ENCODE results near the gene DUSP11. TPM values are rescaled to one million over a fixed set of nuclear protein-coding genes. Genes with fewer than 3 reads are reported as not detected.

The DUSP11 gene
- total RNA-seq (2011; cell fraction: chromatin; rRNA removed; ENCODE audit: low replicate concordance) = 20.2 and 32.5 TPM in 2 replicates
- 16.7 and 18.5 TPM in 2 replicates for total RNA-seq (2011; cell fraction: nucleolus; rRNA removed)
- 19.1 and 27.0 TPM in 2 replicates for total RNA-seq (2011; cell fraction: nucleoplasm; rRNA removed)
- total RNA-seq (2014; rRNA removed) (23.6 and 33.1 TPM in 2 replicates), total RNA-seq (2014; rRNA removed; fragmentation: Illumina TruSeq; extraction: Trizol) (26.1 and 29.8 TPM in 2 replicates), total RNA-seq (2015; rRNA removed; fragmentation: Illumina TruSeq; extraction: Trizol) (26.7 and 29.3 TPM in 2 replicates), total RNA-seq (2021) (20.7 and 21.0 TPM in 2 replicates), polyA plus RNA-seq (2011; rRNA removed) (16.9 and 37.0 TPM in 2 replicates), polyA plus RNA-seq (2014; fragmentation: Illumina TruSeq; extraction: Trizol) (31.7 and 36.7 TPM in 2 replicates), polyA plus RNA-seq (2014; fragmentation: Nextera tagmentation; extraction: Ambion mirVana) (10 to 100 TPM; 67.7 to 79.8 TPM), polyA plus RNA-seq (2014; rRNA removed) (28.4 and 31.9 TPM in 2 replicates), polyA minus RNA-seq (2011; rRNA and poly(A)+ RNA removed) (10.7 and 15.5 TPM in 2 replicates), Bru-seq, nascent RNA (percentile 80 among the genes with signal in this experiment), BruChase-seq, experiment 1, labeled RNA remaining after a 2-hour chase (percentile 81 among the genes with signal in this experiment), BruChase-seq, experiment 2, labeled RNA remaining after a 6-hour chase (percentile 82 among the genes with signal in this experiment)
- polyA plus RNA-seq (2011; cell fraction: cytosol; rRNA removed) = 12.3 and 12.6 TPM in 2 replicates
- 8.4 and 8.9 TPM in 2 replicates for polyA plus RNA-seq (2011; cell fraction: nucleus; rRNA removed)
- polyA plus RNA-seq (2012) = 23.9 and 26.2 TPM in 2 replicates
- polyA minus RNA-seq (2011; cell fraction: cytosol; rRNA and poly(A)+ RNA removed) = 2.6 and 7.6 TPM in 2 replicates
- polyA minus RNA-seq (2011; cell fraction: nucleus; rRNA and poly(A)+ RNA removed) = 14.7 and 15.0 TPM in 2 replicates
- long read RNA-seq, experiment 1, transcript DUSP11-201 (9 exons, 1,653 nt) = major isoform, 74 of 85 reads
- long read RNA-seq, experiment 1, partial matches to known transcripts = 1 of 85 reads
- long read RNA-seq, experiment 1, other reads (novel, unspliced or antisense) = 8 of 85 reads
- long read RNA-seq, experiment 2, transcript DUSP11-201 (9 exons, 1,653 nt) = major isoform, 13 of 18 reads
- long read RNA-seq, experiment 2, partial matches to known transcripts = 5 of 18 reads
- long read RNA-seq, experiment 2, other reads (novel, unspliced or antisense) = 0 of 18 reads
- long read RNA-seq, experiment 3, transcript DUSP11-201 (9 exons, 1,653 nt) = major isoform, 31 of 33 reads
- long read RNA-seq, experiment 3, partial matches to known transcripts = 0 of 33 reads
- long read RNA-seq, experiment 3, other reads (novel, unspliced or antisense) = 1 of 33 reads

GRCh38 chr2:73779467-73780236 lies at the start of gene DUSP11:
Gene DUSP11 (minus strand): TSS chr2:73780103. CDS start chr2:73779974, 129 bp downstream.
- intact Hi-C loops (cut with micrococcal nuclease) (loop anchor here (10.0 kb wide), 1 partner anchor 85 kb away; no protein-coding TSS in a partner anchor), in situ Hi-C loops (cut with MboI) (no loop called here)
- Histone ChIP-seq H2AFZ (ENCODE audit: low read depth, low read length) (peak within 1 kb of the TSS; percentile 98), H3K9me3 (replicated peaks; ENCODE audit: control insufficient read depth, insufficient read depth, low read depth, low read length) (no peaks in the 10 kb centered on the region), H3K4me3 (peak within 1 kb of the TSS; percentile 72), H3K9ac (ENCODE audit: insufficient read depth in 1 of 2, low read depth in 2 of 2, low read length in 2 of 2) (peak within 1 kb of the TSS; percentile 89 to 99), H3K4me2 (ENCODE audit: insufficient read depth, low read length) (peak within 1 kb of the TSS; percentile 98), H3K79me2 (ENCODE audit: control insufficient read depth, insufficient read depth, low read length) (peaks cover 19% of the 10 kb centered on the region), H4K20me1 (replicated peaks; ENCODE audit: control insufficient read depth, insufficient read depth, low read length) (no peaks in the 10 kb centered on the region), H3K4me1 (replicated peaks in 1 of 2; ENCODE audit: control insufficient read depth in 2 of 2, insufficient read depth in 2 of 2, low read length in 2 of 2) (peaks cover 3 to 7% of the 10 kb centered on the region in 2 experiments; a peak in 4 of 5 replicates), H3K36me3 (ENCODE audit: control insufficient read depth, insufficient read depth, low read length) (peaks cover 24% of the 10 kb centered on the region; the same call in 2 of the 3 replicates), H3K9me1 (ENCODE audit: control insufficient read depth, insufficient read depth, low read length) (no peaks in the 10 kb centered on the region), H3K27ac (ENCODE audit: extremely low read depth, low read depth, low read length) (peak within 1 kb of the TSS; percentile 75), H3K27me3 (ENCODE audit: control insufficient read depth in 2 of 2, insufficient read depth in 2 of 2, low read length in 2 of 2) (no peaks in the 10 kb centered on the region)
- peak; percentile 88 to 97 (median 92) for DNase-seq (ENCODE audit: extremely low read depth in 1 of 4, low spot score in 3 of 4)
- peak; percentile 98 for ATAC-seq
- CTCF ChIA-PET (ENCODE audit: low intra/inter-chr PET ratio) = no interaction called here
- WGBS (ENCODE audit: insufficient coverage, low coverage, missing lambda C conversion rate) = under 1% methylated on average over 37 of the region's 40 CpGs
- POLR2A ChIA-PET = interaction anchor here (0.5 to 0.9 kb wide), 5 partner anchors 39 to 797 kb away, joined by 3 read pairs; partner anchors contain the start of genes MOB1A and TPRKB
- BruUV-seq (replicated peaks) = TSS peak; percentile 50
- FAIRE-seq = peak; percentile 96
- TF ChIP-seq HCFC1 (IDR thresholded peaks at IDR 0.05; ENCODE audit: low read depth, low read length) (peak; percentile 54), CCNT2 (IDR thresholded peaks at IDR 0.05; ENCODE audit: borderline replicate concordance, extremely low read depth, insufficient read length, low read depth, low read length) (no peak), NONO (IDR thresholded peaks at IDR 0.05; ENCODE audit: low read depth in 2 of 2, low read length in 1 of 2) (no peak), NRF1 (conservative IDR thresholded peaks at IDR 0.05 in 1 of 2, IDR thresholded peaks at IDR 0.05 in 1 of 2) (peak; percentile 95 to 96), ZNF785 (CRISPR knock-in tag; IDR thresholded peaks at IDR 0.05) (no peak), ZNF143 (CRISPR knock-in tag; IDR thresholded peaks at IDR 0.05) (no peak), ZFX (CRISPR knock-in tag; IDR thresholded peaks at IDR 0.05) (peak; percentile 45), RFX7 (CRISPR knock-in tag; IDR thresholded peaks at IDR 0.05) (no peak), POLR2H (tag; IDR thresholded peaks at IDR 0.05; ENCODE audit: low read depth) (peak; percentile 50), ZBTB5 (IDR thresholded peaks at IDR 0.05) (no peak), PRPF4 (IDR thresholded peaks at IDR 0.05; ENCODE audit: insufficient read depth, low read depth, low read length, poor library complexity, severe bottlenecking) (no peak), KLF1 (tag; IDR thresholded peaks at IDR 0.05) (no peak; the same call in 1 of the 2 replicates), DPF2 (IDR thresholded peaks at IDR 0.05) (no peak), CBX5 (IDR thresholded peaks at IDR 0.05; ENCODE audit: borderline replicate concordance, low read depth) (no peak; the same call in 1 of the 2 replicates), ZNF134 (CRISPR knock-in tag; conservative IDR thresholded peaks at IDR 0.05) (no peak)
